ENCODE results near the gene OR9G1. TPM values are rescaled to one million over a fixed set of nuclear protein-coding genes. Genes with fewer than 3 reads are reported as not detected.
"Not testable (repeated sequence)": the region's sequence is repeated elsewhere in the genome, so short reads cannot be mapped to it uniquely, and the experiment has no call there.

OR9G1 gene, protein sequence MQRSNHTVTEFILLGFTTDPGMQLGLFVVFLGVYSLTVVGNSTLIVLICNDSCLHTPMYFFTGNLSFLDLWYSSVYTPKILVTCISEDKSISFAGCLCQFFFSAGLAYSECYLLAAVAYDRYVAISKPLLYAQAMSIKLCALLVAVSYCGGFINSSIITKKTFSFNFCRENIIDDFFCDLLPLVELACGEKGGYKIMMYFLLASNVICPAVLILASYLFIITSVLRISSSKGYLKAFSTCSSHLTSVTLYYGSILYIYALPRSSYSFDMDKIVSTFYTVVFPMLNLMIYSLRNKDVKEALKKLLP
- total RNA-seq: not detected

DNA sequence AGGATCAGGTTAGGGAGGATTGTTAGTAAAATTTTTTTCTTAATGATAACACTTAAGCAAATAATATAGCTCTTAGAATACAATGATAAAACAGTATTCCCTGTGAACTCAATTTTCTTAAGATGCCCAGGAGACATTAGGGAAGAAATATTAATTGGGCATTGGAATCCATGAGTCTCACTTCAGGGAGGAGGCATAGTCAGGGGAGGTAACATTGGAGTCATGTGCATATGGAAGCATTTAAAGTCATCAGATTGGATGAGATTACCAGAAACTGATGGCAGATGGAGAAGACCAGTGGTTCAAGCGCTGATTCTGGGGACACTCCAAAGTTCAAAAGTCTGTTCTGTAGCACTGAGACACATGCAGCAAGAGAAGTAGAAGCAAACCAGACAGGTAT lies at the start of gene OR9G1:
Gene OR9G1 (plus strand): TSS at position 301 of the 400 bp plus-strand sequence. CDS start 1,293 bp downstream, outside the sequence.
- no peak for ATAC-seq (ENCODE audit: low FRiP score)
- TF ChIP-seq, protein P1, sequence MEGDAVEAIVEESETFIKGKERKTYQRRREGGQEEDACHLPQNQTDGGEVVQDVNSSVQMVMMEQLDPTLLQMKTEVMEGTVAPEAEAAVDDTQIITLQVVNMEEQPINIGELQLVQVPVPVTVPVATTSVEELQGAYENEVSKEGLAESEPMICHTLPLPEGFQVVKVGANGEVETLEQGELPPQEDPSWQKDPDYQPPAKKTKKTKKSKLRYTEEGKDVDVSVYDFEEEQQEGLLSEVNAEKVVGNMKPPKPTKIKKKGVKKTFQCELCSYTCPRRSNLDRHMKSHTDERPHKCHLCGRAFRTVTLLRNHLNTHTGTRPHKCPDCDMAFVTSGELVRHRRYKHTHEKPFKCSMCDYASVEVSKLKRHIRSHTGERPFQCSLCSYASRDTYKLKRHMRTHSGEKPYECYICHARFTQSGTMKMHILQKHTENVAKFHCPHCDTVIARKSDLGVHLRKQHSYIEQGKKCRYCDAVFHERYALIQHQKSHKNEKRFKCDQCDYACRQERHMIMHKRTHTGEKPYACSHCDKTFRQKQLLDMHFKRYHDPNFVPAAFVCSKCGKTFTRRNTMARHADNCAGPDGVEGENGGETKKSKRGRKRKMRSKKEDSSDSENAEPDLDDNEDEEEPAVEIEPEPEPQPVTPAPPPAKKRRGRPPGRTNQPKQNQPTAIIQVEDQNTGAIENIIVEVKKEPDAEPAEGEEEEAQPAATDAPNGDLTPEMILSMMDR (IDR thresholded peaks at IDR 0.05): no peak
- DNase-seq (ENCODE audit: low spot score): no peak

DNA sequence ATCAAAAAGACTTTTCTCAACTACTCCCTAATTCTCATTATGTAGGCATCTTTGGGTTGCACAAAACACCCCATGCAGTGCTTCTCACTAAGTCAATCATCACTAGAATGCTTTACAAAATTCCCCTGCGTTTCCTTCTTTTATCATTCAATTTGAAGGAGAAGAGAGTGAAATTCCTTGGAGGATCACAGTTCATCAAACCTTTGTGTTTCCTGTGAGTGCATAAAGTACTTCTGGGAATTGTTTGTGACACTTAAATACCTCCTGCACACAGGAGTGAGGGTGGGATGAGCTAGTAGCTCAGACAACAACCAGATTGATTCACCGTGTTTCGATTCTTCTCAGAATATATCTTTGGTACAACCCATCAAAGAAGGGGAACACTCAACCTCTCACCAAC lies 39.1 kb upstream of the OR9G1 start:
- TF ChIP-seq, protein P1 (IDR thresholded peaks at IDR 0.05): no peak
- no peak for DNase-seq (ENCODE audit: low spot score)
- ATAC-seq (ENCODE audit: low FRiP score): no peak

DNA sequence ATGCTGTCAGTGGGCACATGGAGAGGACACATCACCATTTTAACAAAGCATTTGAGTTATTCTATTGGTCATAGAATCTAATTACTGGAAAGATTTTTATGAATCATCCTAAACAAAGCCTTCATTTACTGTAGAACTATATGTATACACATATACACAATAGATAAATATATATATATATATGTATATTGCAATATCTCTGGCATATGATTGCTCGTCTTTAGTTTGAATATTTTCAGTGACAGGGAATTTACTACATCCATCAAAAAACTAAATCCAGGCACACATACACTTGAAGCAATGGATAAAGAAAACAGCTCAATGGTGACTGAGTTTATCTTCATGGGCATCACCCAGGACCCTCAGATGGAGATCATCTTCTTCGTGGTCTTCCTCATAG lies 35.5 kb upstream of the OR9G1 start, which contains the start of gene OR5AR1:
Gene OR5AR1 (plus strand): TSS at position 301 of the 400 bp plus-strand sequence. CDS start 0 bp downstream, at position 301.
- TF ChIP-seq, protein P1 (IDR thresholded peaks at IDR 0.05): no peak
- ATAC-seq (ENCODE audit: low FRiP score): no peak
- no peak for DNase-seq (ENCODE audit: low spot score)

DNA sequence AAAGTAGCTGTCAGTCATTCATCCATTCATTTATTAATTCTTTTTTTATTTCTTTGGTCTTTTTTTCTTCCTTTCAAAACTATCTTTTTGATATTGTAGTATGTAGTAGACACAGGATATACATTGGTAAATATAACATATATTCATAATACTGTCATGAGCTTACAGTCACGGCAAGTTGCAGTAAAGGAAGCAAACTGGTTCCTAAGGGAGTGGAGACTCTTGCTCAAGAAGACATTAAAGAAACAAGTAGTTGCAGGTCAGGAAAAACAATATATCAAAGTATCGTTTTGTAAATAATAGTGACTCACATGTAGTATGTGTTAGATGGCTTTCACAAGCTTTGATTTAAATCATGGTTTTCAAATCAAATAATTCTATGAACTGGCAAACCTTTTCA lies 27.9 kb upstream of the OR9G1 start:
- TF ChIP-seq, protein P1 (IDR thresholded peaks at IDR 0.05): no peak
- no peak for DNase-seq (ENCODE audit: low spot score)
- ATAC-seq (ENCODE audit: low FRiP score): no peak

DNA sequence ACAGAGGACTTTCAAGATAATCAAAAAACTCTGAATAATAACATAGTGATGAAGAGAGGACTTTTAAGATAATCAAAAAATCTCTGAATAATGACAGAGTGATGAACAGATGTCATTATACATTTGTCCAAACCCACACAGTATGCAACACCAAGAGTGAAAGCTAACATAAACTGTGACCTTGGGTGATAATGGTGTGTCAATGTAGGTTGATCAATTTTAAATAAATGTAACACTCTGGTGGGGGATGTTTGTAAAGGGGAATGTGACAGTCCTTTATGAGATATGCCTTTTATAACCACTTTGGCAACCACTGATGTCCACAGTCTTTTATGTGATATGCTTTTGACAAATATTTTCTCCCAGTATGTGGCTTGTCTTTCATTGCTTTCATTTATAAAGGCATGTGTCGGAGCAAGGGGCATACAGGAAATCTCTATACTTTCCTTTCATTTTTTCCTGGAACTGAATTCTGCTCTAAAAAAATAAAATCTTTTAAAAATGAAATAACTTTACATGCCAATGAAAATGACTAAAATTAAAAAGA lies 10.3 kb upstream of the OR9G1 start:
- no peak for ATAC-seq (ENCODE audit: low FRiP score)

DNA sequence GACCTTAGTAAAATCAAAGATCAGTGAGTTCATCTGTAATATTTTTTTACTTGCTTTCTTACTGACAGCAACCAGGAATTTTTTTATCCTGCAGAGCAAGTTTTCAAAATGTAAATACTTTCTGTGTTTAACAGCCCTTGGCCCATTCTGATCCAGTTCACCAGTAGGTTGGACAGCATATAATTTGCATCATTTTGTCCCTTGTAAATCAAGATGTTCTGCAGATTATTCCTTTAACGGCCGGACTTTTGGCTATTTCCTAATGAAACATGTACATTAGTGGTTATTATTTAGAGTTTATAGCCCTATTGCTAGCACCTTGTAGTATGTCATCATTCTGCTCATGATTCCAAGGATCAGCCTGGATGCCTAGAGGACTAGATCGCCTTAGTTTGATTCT lies 7.7 kb upstream of the OR9G1 start:
- not testable (repeated sequence) for ATAC-seq (ENCODE audit: low FRiP score); DNase-seq (ENCODE audit: low spot score)

More for the DNA sequence above, 10.3 kb upstream of the OR9G1 start:
- no peak for DNase-seq (ENCODE audit: low spot score)
- TF ChIP-seq, protein P1 (IDR thresholded peaks at IDR 0.05): no peak

DNA sequence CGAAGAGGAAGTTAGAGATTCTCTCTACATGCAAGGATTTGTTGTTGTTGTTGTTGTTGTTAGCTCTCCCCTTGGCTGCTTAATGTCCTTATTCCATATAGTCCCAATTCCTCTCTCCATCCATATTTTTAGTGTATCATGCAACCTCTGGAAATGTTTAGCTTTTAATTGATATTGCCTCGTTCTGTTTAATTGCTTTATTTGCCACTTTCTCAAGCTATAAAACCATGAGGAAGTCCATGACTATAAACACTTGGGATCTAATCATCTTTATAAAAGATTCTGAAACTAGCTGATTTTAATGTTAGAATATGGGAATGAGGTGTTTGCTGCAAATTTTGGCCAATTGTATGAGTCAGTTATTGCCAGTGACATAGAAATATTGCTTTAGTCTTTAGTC lies 5.5 kb upstream of the OR9G1 start:
- ATAC-seq (ENCODE audit: low FRiP score): no peak
- no peak for DNase-seq (ENCODE audit: low spot score)
- TF ChIP-seq, protein P1 (IDR thresholded peaks at IDR 0.05): no peak

Data from omental fat pad (tissue), 4 donors.